Neural cell (in vitro differentiated cells): ENCODE measurements around the gene PBX2. TPM values are rescaled to one million over a fixed set of nuclear protein-coding genes. Genes with fewer than 3 reads are reported as not detected.

Source experiments
- H2AFZ ChIP-seq: fragments of 200-600, 300-800 bp; sonication (generic), shearing (Covaris generic); 2 replicates; pipeline ENCODE4 v1.6.0; 2014; ENCODE audit warnings: low read depth, mild to moderate bottlenecking, antibody characterized with exemption, low read length, moderate library complexity
- H3F3A ChIP-seq: fragments of 200-600 bp; shearing (Covaris generic); 2 replicates; pipeline ENCODE4 v1.6.1; 2016; ENCODE audit warnings: mild to moderate bottlenecking, moderate library complexity, mixed read lengths, antibody characterized with exemption, low read length; ENCODE audit not compliant: insufficient read depth, poor library complexity, severe bottlenecking
- H3K27ac ChIP-seq: fragments of 200-600, 300-800 bp; sonication (generic), shearing (Covaris generic); 2 replicates; pipeline ENCODE4 v1.5.1; 2014; ENCODE audit warnings: mild to moderate bottlenecking, low read length, moderate library complexity
- H3K27me3 ChIP-seq: fragments of 300-800, 200-600 bp; sonication (generic), shearing (Covaris generic); 2 replicates; pipeline ENCODE4 v1.6.0; 2014; ENCODE audit warnings: mild to moderate bottlenecking, low read depth, low read length, moderate library complexity; ENCODE audit not compliant: insufficient read depth
- H3K36me3 ChIP-seq: fragments of 300-800, 200-600 bp; sonication (generic), shearing (Covaris generic); 2 replicates; pipeline ENCODE4 v1.5.1; 2014; ENCODE audit warnings: mild to moderate bottlenecking, antibody characterized with exemption, low read length, moderate library complexity; ENCODE audit not compliant: insufficient read depth
- H3K4me2 ChIP-seq: fragments of 300-800, 200-600 bp; sonication (generic), shearing (Covaris generic); 2 replicates; pipeline ENCODE4 v1.6.0; 2014; ENCODE audit warnings: mild to moderate bottlenecking, low read length
- H3K4me3 ChIP-seq: fragments of 300-800, 200-600 bp; sonication (generic), shearing (Covaris generic); 2 replicates; pipeline ENCODE4 v1.5.1; 2014; ENCODE audit warnings: mild to moderate bottlenecking, low read length, moderate library complexity
- H3K79me2 ChIP-seq: fragments of 200-600 bp; shearing (Covaris generic); replicated peaks from 2 replicates; pipeline ENCODE4 v1.6.0; 2014; ENCODE audit warnings: mild to moderate bottlenecking, low read length, moderate library complexity; ENCODE audit not compliant: insufficient read depth
- H3K9ac ChIP-seq: fragments of 300-800, 200-600 bp; sonication (generic), shearing (Covaris generic); 2 replicates; pipeline ENCODE4 v1.6.1; 2016; ENCODE audit warnings: mild to moderate bottlenecking, low read length, mixed read lengths
- H3K9me2 ChIP-seq: fragments of 200-600 bp; shearing (Covaris generic); 2 replicates; pipeline ENCODE4 v1.6.1; 2016; ENCODE audit warnings: mild to moderate bottlenecking, low read length, mixed read lengths; ENCODE audit not compliant: insufficient read depth
- H3K9me3 ChIP-seq: fragments of 200-600, 300-800 bp; sonication (generic), shearing (Covaris generic); 2 replicates; pipeline ENCODE4 v1.6.1; 2016; ENCODE audit warnings: mild to moderate bottlenecking, mixed run types, low read length, moderate library complexity, mixed read lengths
- H4K20me1 ChIP-seq: fragments of 200-600 bp; shearing (Covaris generic); 2 replicates; pipeline ENCODE4 v1.6.1; 2016; ENCODE audit warnings: mild to moderate bottlenecking, mixed run types; ENCODE audit not compliant: insufficient read depth
- CTCF ChIP-seq: fragments of 450-650 bp; IDR thresholded peaks from 2 replicates; pipeline ENCODE4 v1.5.1; 2014; ENCODE audit warnings: antibody characterized with exemption, mild to moderate bottlenecking, moderate library complexity; ENCODE audit not compliant: poor library complexity, severe bottlenecking
- EP300 ChIP-seq: fragments of 450-650 bp; conservative IDR thresholded peaks from 2 replicates; pipeline ENCODE4 v1.6.1; 2014; ENCODE audit warnings: antibody characterized with exemption, mild to moderate bottlenecking, moderate library complexity; ENCODE audit not compliant: poor library complexity, severe bottlenecking
- EZH2 ChIP-seq: fragments of 200-600, 300-800 bp; shearing (Covaris generic), sonication (generic); IDR thresholded peaks from 2 replicates; pipeline ENCODE4 v1.6.1; 2014; ENCODE audit warnings: antibody characterized with exemption, low read length, borderline replicate concordance, mild to moderate bottlenecking; ENCODE audit not compliant: insufficient read depth, poor library complexity, severe bottlenecking
- MXI1 ChIP-seq: fragments of 450-650 bp; conservative IDR thresholded peaks from 2 replicates; pipeline ENCODE4 v1.6.1; 2014; ENCODE audit warnings: antibody characterized with exemption, mild to moderate bottlenecking; ENCODE audit not compliant: poor library complexity, severe bottlenecking
- POLR2AphosphoS5 ChIP-seq: IDR thresholded peaks from 2 replicates; pipeline ENCODE4 v1.6.1; 2012
- RAD21 ChIP-seq: fragments of 450-650 bp; conservative IDR thresholded peaks from 2 replicates; pipeline ENCODE4 v1.6.1; 2014; ENCODE audit warnings: antibody characterized with exemption, mild to moderate bottlenecking, moderate library complexity
- REST ChIP-seq: IDR thresholded peaks from 2 replicates; pipeline ENCODE4 v1.6.1; 2012; ENCODE audit warnings: borderline replicate concordance
- SMC3 ChIP-seq: fragments of 450-650 bp; conservative IDR thresholded peaks from 2 replicates; pipeline ENCODE4 v1.6.1; 2014; ENCODE audit warnings: antibody characterized with exemption, mild to moderate bottlenecking, moderate library complexity; ENCODE audit not compliant: poor library complexity
- TAF1 ChIP-seq: IDR thresholded peaks from 2 replicates; pipeline ENCODE4 v1.6.1; 2012; ENCODE audit warnings: low read depth
- polyA plus RNA-seq: library from polyadenylated mRNA; depleted of rRNA; stranded (reverse); fragments of >200 nt; gene quantifications from 2 replicates; pipeline ENCODE4 v1.2.3, GENCODE V29; 2014

PBX2 gene
- polyA plus RNA-seq, 1 donor from 2014 or later: 53.2 TPM

GRCh38 chr6:32208996-32209395 lies 19.0 kb upstream of the PBX2 start:
- Histone ChIP-seq H3K4me3 (no peak overlapping the region), H3K27ac (no peak overlapping the region), H3K36me3 (no peaks in the 10 kb centered on the region), H2AFZ (no peak overlapping the region), H3F3A (no peaks in the 10 kb centered on the region), H3K27me3 (no peaks in the 10 kb centered on the region), H4K20me1 (no peaks in the 10 kb centered on the region), H3K4me2 (no peak overlapping the region), H3K9ac (no peak overlapping the region), H3K9me3 (no peaks in the 10 kb centered on the region), H3K79me2 (no peaks in the 10 kb centered on the region), H3K9me2 (no peaks in the 10 kb centered on the region)
- TF ChIP-seq EZH2 (no peak), SMC3 (no peak), POLR2AphosphoS5 (no peak), CTCF (no peak), REST (no peak), RAD21 (no peak), MXI1 (no peak), EP300 (no peak), TAF1 (no peak)

DNA sequence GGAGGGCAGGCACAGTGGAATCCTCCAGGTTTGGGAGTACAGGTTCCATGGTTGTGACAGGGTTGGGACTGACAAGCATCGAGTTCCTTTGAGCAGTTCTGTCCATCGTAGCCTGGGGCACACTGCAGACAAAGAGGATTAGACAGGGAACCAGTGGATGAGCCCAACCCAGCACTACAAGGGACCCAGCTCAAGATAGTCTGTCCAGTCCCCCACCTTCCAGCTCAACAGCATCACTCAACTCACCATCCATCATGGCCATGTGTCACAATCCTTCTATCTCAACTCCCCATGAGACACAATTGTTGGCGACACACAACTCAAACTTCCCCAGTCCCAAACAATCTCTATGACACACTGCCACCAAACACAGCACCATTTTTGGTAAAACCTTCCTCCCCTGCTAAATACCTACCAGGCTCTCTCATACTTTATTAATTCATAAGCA lies 14.3 kb upstream of the PBX2 start:
- Histone ChIP-seq H3F3A (no peaks in the 10 kb centered on the region), H3K27me3 (no peaks in the 10 kb centered on the region)
- TF ChIP-seq RAD21 (no peak), EZH2 (no peak), MXI1 (no peak)

More for the DNA sequence above, 14.3 kb upstream of the PBX2 start:
- H3K9me3 ChIP-seq: no peaks in the 10 kb centered on the region
- H3K9ac ChIP-seq: no peak overlapping the region
- H3K36me3 ChIP-seq: no peaks in the 10 kb centered on the region
- no peak overlapping the region for H3K27ac ChIP-seq
- H3K4me2 ChIP-seq: no peak overlapping the region
- no peaks in the 10 kb centered on the region for H4K20me1 ChIP-seq
- no peak overlapping the region for H3K4me3 ChIP-seq
- H3K9me2 ChIP-seq: no peaks in the 10 kb centered on the region
- no peak overlapping the region for H2AFZ ChIP-seq
- no peaks in the 10 kb centered on the region for H3K79me2 ChIP-seq
